GM18526 (cell line): ENCODE results near the gene ITPR2.

ENCODE experiments used
- POLR2A ChIP-seq: IDR thresholded peaks from 3 replicates; pipeline ENCODE4 v1.6.1; 2011; ENCODE audit not compliant: insufficient read length; ENCODE audit errors: extremely low read depth

ITPR2 gene

GRCh38 chr12:26783131-26783526, 49.9 kb downstream of the ITPR2 start:
- no peak for TF ChIP-seq POLR2A

- TF ChIP-seq POLR2A, result no peak
Measured at GRCh38 chr12:26782372-26783130, 50.4 kb downstream of the ITPR2 start.

GRCh38 chr12:26777236-26777635, 55.8 kb downstream of the ITPR2 start:
- no peak for TF ChIP-seq POLR2A

- TF ChIP-seq POLR2A, result no peak
Measured at GRCh38 chr12:26773313-26774104, 59.5 kb downstream of the ITPR2 start.

- TF ChIP-seq POLR2A, result no peak
Measured at GRCh38 chr12:26771861-26772260, 61.1 kb downstream of the ITPR2 start.

- TF ChIP-seq POLR2A, result no peak
Measured at GRCh38 chr12:26770239-26771070, 62.5 kb downstream of the ITPR2 start.

GRCh38 chr12:26769611-26770010, 63.4 kb downstream of the ITPR2 start:
- TF ChIP-seq POLR2A, result no peak

GRCh38 chr12:26768611-26769603, 64.1 kb downstream of the ITPR2 start:
- TF ChIP-seq POLR2A, result no peak

GRCh38 chr12:26767865-26768264, 65.1 kb downstream of the ITPR2 start:
- TF ChIP-seq POLR2A, result no peak

- TF ChIP-seq POLR2A, result no peak
Measured at GRCh38 chr12:26767116-26767515, 65.9 kb downstream of the ITPR2 start.

- TF ChIP-seq POLR2A, result no peak
Measured at GRCh38 chr12:26762186-26762585, 70.8 kb downstream of the ITPR2 start.

- no peak for TF ChIP-seq POLR2A
Measured at GRCh38 chr12:26761775-26762174, 71.2 kb downstream of the ITPR2 start.

GRCh38 chr12:26760657-26761293, 72.2 kb downstream of the ITPR2 start:
- no peak for TF ChIP-seq POLR2A

- no peak for TF ChIP-seq POLR2A
Measured at GRCh38 chr12:26754148-26754547, 78.8 kb downstream of the ITPR2 start.

GRCh38 chr12:26751179-26751578, 81.8 kb downstream of the ITPR2 start:
- TF ChIP-seq POLR2A, result no peak
